DND-41 (cell line): ENCODE data around the gene MCTP1.

ENCODE experiments used
- CTCF ChIP-seq: IDR thresholded peaks from 2 replicates; pipeline ENCODE4 v1.5.1; 2012; ENCODE audit warnings: borderline replicate concordance, low read length, moderate library complexity, mild to moderate bottlenecking; ENCODE audit not compliant: poor library complexity, severe bottlenecking; ENCODE audit errors: extremely low read depth
- EZH2 ChIP-seq: IDR thresholded peaks from 3 replicates; pipeline ENCODE4 v1.6.1; 2012; ENCODE audit warnings: borderline replicate concordance, low read depth, mild to moderate bottlenecking, moderate library complexity, low read length, inconsistent platforms; ENCODE audit not compliant: severe bottlenecking

GRCh38 chr5:95044096-95044495, 240.8 kb downstream of the MCTP1 start:
- TF ChIP-seq CTCF (no peak), EZH2 (no peak)
